MM.1S (cell line): ENCODE data around the gene PEAK1.

Experiments used
- DNase-seq: peaks from one replicate; pipeline ENCODE4 v3.0.0-alpha.2; 2015
- H2AFZ ChIP-seq: fragments of 300-600 bp; sonication (generic); 2 replicates; pipeline ENCODE4 v1.6.0; 2016; ENCODE audit warnings: antibody characterized with exemption, low read length
- H3F3A ChIP-seq: fragments of 300-600 bp; sonication (generic); 2 replicates; pipeline ENCODE4 v1.6.1; 2016; ENCODE audit warnings: mild to moderate bottlenecking, antibody characterized with exemption, low read length, moderate library complexity, mixed read lengths; ENCODE audit not compliant: insufficient read depth
- H3K27ac ChIP-seq: fragments of 300-600 bp; sonication (generic); 2 replicates; pipeline ENCODE4 v1.5.1; 2016; ENCODE audit warnings: mild to moderate bottlenecking, low read length
- H3K27me3 ChIP-seq: fragments of 300-600 bp; sonication (generic); replicated peaks from 2 replicates; pipeline ENCODE4 v1.6.0; 2016; ENCODE audit warnings: low read length; ENCODE audit not compliant: insufficient read depth
- H3K36me3 ChIP-seq: fragments of 300-600 bp; sonication (generic); replicated peaks from 2 replicates; pipeline ENCODE4 v1.6.1; 2016; ENCODE audit warnings: mild to moderate bottlenecking, low read length, mixed read lengths; ENCODE audit not compliant: insufficient read depth
- H3K4me1 ChIP-seq: fragments of 300-600 bp; sonication (generic); 2 replicates; pipeline ENCODE4 v1.6.1; 2016; ENCODE audit warnings: low read length, mixed read lengths
- H3K4me2 ChIP-seq: fragments of 300-600 bp; sonication (generic); 2 replicates; pipeline ENCODE4 v1.6.0; 2016; ENCODE audit warnings: low read depth, low read length
- H3K4me3 ChIP-seq: fragments of 300-600 bp; sonication (generic); 2 replicates; pipeline ENCODE4 v1.5.1; 2016; ENCODE audit warnings: low read length, mixed read lengths
- H3K79me2 ChIP-seq: fragments of 300-600 bp; sonication (generic); 2 replicates; pipeline ENCODE4 v1.6.1; 2016; ENCODE audit warnings: mixed run types, low read length, mixed read lengths
- H3K9ac ChIP-seq: fragments of 300-600 bp; sonication (generic); 2 replicates; pipeline ENCODE4 v1.6.1; 2016; ENCODE audit warnings: low read length, mixed read lengths
- H3K9me2 ChIP-seq: fragments of 300-600 bp; sonication (generic); replicated peaks from 2 replicates; pipeline ENCODE4 v1.6.1; 2016; ENCODE audit warnings: mild to moderate bottlenecking, low read length, mixed read lengths; ENCODE audit not compliant: insufficient read depth
- H3K9me3 ChIP-seq: fragments of 300-600 bp; sonication (generic); replicated peaks from 2 replicates; pipeline ENCODE4 v1.6.1; 2016; ENCODE audit warnings: mild to moderate bottlenecking, low read length, mixed read lengths; ENCODE audit not compliant: insufficient read depth
- H4K20me1 ChIP-seq: fragments of 300-600 bp; sonication (generic); 2 replicates; pipeline ENCODE4 v1.6.1; 2016; ENCODE audit warnings: mild to moderate bottlenecking, low read length, moderate library complexity, mixed read lengths; ENCODE audit not compliant: insufficient read depth
- CTCF ChIP-seq: fragments of 300-600 bp; sonication (generic); IDR thresholded peaks from 2 replicates; pipeline ENCODE4 v1.5.1; 2016; ENCODE audit warnings: antibody characterized with exemption, low read length, mixed read lengths
- EZH2 ChIP-seq: fragments of 300-600 bp; sonication (generic); optimal IDR thresholded peaks from 2 replicates; pipeline ENCODE3; 2017; ENCODE audit warnings: low read depth, mild to moderate bottlenecking, antibody characterized with exemption, low read length, mixed read lengths
- EZH2phosphoT487 ChIP-seq: fragments of 300-600 bp; sonication (generic); IDR thresholded peaks from 2 replicates; pipeline ENCODE4 v1.6.1; 2018; ENCODE audit warnings: antibody characterized with exemption, low read length

The PEAK1 gene

GRCh38 chr15:77392762-77393470 lies 27.0 kb downstream of the PEAK1 start:
- H3K9me3 ChIP-seq, result no peaks in the 10 kb centered on the region
- no peaks in the 10 kb centered on the region for H4K20me1 ChIP-seq
- H3K9me2 ChIP-seq, result no peaks in the 10 kb centered on the region
- H3K36me3 ChIP-seq, result no peaks in the 10 kb centered on the region
- no peaks in the 10 kb centered on the region for H3K4me1 ChIP-seq
- H3K79me2 ChIP-seq, result peaks cover 85% of the 10 kb centered on the region
- no peak overlapping the region for H2AFZ ChIP-seq
- H3K4me3 ChIP-seq, result no peak overlapping the region
- H3K27ac ChIP-seq, result no peak overlapping the region
- no peaks in the 10 kb centered on the region for H3F3A ChIP-seq
- no peak overlapping the region for H3K4me2 ChIP-seq
- DNase-seq, result no peak
- H3K9ac ChIP-seq, result no peak overlapping the region
- no peaks in the 10 kb centered on the region for H3K27me3 ChIP-seq
- TF ChIP-seq EZH2phosphoT487 (no peak), CTCF (no peak), EZH2 (no peak)

GRCh38 chr15:77391372-77391951 lies 28.4 kb downstream of the PEAK1 start:
- no peaks in the 10 kb centered on the region for H3K27me3 ChIP-seq
- no peaks in the 10 kb centered on the region for H4K20me1 ChIP-seq
- H3K36me3 ChIP-seq, result no peaks in the 10 kb centered on the region
- no peak overlapping the region for H2AFZ ChIP-seq
- no peak overlapping the region for H3K9ac ChIP-seq
- no peaks in the 10 kb centered on the region for H3K4me1 ChIP-seq
- no peaks in the 10 kb centered on the region for H3K9me2 ChIP-seq
- H3K4me2 ChIP-seq, result no peak overlapping the region
- H3K27ac ChIP-seq, result no peak overlapping the region
- H3F3A ChIP-seq, result no peaks in the 10 kb centered on the region
- H3K4me3 ChIP-seq, result no peak overlapping the region
- peaks cover 79% of the 10 kb centered on the region for H3K79me2 ChIP-seq
- no peak for DNase-seq
- no peak for TF ChIP-seq CTCF
- no peak for TF ChIP-seq EZH2
- no peak for TF ChIP-seq EZH2phosphoT487
- H3K9me3 ChIP-seq, result no peaks in the 10 kb centered on the region

GRCh38 chr15:77387365-77388105 lies 32.4 kb downstream of the PEAK1 start:
- TF ChIP-seq CTCF (no peak), EZH2phosphoT487 (no peak), EZH2 (no peak)
- peaks cover 63% of the 10 kb centered on the region for H3K79me2 ChIP-seq

More at GRCh38 chr15:77387365-77388105, 32.4 kb downstream of the PEAK1 start:
- no peak overlapping the region for H3K4me3 ChIP-seq
- H3K27me3 ChIP-seq, result no peaks in the 10 kb centered on the region
- H3K4me1 ChIP-seq, result no peaks in the 10 kb centered on the region
- H3K4me2 ChIP-seq, result no peak overlapping the region
- no peaks in the 10 kb centered on the region for H3K36me3 ChIP-seq
- H3K9me3 ChIP-seq, result no peaks in the 10 kb centered on the region
- H3F3A ChIP-seq, result no peaks in the 10 kb centered on the region
- H3K9me2 ChIP-seq, result no peaks in the 10 kb centered on the region
- no peak overlapping the region for H2AFZ ChIP-seq
- no peak for DNase-seq
- no peak overlapping the region for H3K9ac ChIP-seq
- no peak overlapping the region for H3K27ac ChIP-seq
- H4K20me1 ChIP-seq, result no peaks in the 10 kb centered on the region
